Heart right ventricle (tissue), 16 donors: Measurements from ENCODE around the gene LRRC72. TPM values are rescaled to one million over a fixed set of nuclear protein-coding genes. Genes with fewer than 3 reads are reported as not detected.

ENCODE experiments used
- ATAC-seq, 8 donors: fragments of 200-7000 bp; cut with Tn5 transposase; one replicate each; pipeline ENCODE4 v1.9.1; 2020; ENCODE audit warnings: mild to moderate bottlenecking in 8 of 8, moderate library complexity in 8 of 8, moderate number of reproducible peaks in 1 of 8
- DNase-seq, 2 donors: peaks; one replicate each; pipeline ENCODE4 v3.0.0-alpha.2; 2020
- H3K27ac ChIP-seq, 10 donors: fragments of 200-600 bp; sonication (generic) in 2 of 10; one replicate each; pipeline versions ENCODE4 v1.5.0 to v1.8.0; 2020 to 2022; ENCODE audit warnings: mild to moderate bottlenecking in 3 of 10
- H3K27me3 ChIP-seq, 7 donors: fragments of 200-600 bp; one replicate each; pipeline ENCODE4 v1.8.0; 2021 to 2022; ENCODE audit warnings: mild to moderate bottlenecking in 2 of 7
- H3K36me3 ChIP-seq, 9 donors: fragments of 200-600 bp; sonication (generic) in 1 of 9; one replicate each; pipeline versions ENCODE4 v1.5.0 to v1.8.0; 2020 to 2022; ENCODE audit warnings: mild to moderate bottlenecking in 2 of 9
- H3K4me1 ChIP-seq, 9 donors: fragments of 200-600 bp; sonication (generic) in 1 of 9; one replicate each; pipeline versions ENCODE4 v1.5.0 to v1.8.0; 2020 to 2022; ENCODE audit warnings: mild to moderate bottlenecking in 4 of 9
- H3K4me3 ChIP-seq, 10 donors: fragments of 200-600 bp; sonication (generic) in 2 of 10; one replicate each; pipeline versions ENCODE4 v1.5.0 to v1.8.0; 2020 to 2022; ENCODE audit warnings: mild to moderate bottlenecking in 7 of 10, moderate library complexity in 2 of 10
- H3K9me3 ChIP-seq, 11 donors: fragments of 200-600 bp in 10 of 11; sonication (generic) in 2 of 11; one replicate each; pipeline versions ENCODE4 v1.5.0 to v1.8.0; 2013 to 2022; ENCODE audit warnings: mild to moderate bottlenecking in 2 of 11, control low read depth in 1 of 11, moderate library complexity in 1 of 11
- WGBS, 2 donors: extraction: QIAGEN DNeasy Blood & Tissue Kit; methylation state at CpG; one replicate each; pipeline ENCODE4 v1.1.7; 2013; ENCODE audit warnings: inconsistent platforms in 1 of 2; 5-methylcytosine and 5-hydroxymethylcytosine counted together
- intact Hi-C, 10 donors: fragments of 100-400 bp; cut with DNase I; formaldehyde crosslinking; loops; one replicate each; pipeline versions ENCODE4 v1.11.1 to v1.14.2; 2022
- polyA plus RNA-seq, 2 donors: library from polyadenylated mRNA; stranded (reverse); fragments of 200-250 nt; gene quantifications; one replicate each; pipeline ENCODE4 v1.2.3, GENCODE V29; 2013
- total RNA-seq, 10 donors: library from RNA; stranded (reverse); fragmentation: NEBNext Ultra II Directional in 3 of 10; extraction: Animal tissue kit (Norgen Biotek cat#: 25700) in 3 of 10; gene quantifications; one replicate each; pipeline versions ENCODE4 v1.2.1 to v1.2.4, GENCODE V29; 2021 to 2023
- TF ChIP-seq, protein P1 (sequence below), 9 donors: fragments of 200-600 bp; sonication (generic) in 2 of 9; IDR thresholded peaks; one replicate each; pipeline versions ENCODE4 v1.5.0 to v1.8.0; 2021 to 2022; ENCODE audit warnings: antibody characterized with exemption in 9 of 9, mild to moderate bottlenecking in 5 of 9, moderate library complexity in 1 of 9
- donor health status: Arrhythmogenic right ventricular cardiomyopathy.
- donor health status: ischemic (EF 13 %, LVEDD 7.1; RV severe dilation, severe dysfunction).
- donor health status: healthy with polysubstance abuse.
- donor health status: DM: no; HTN: yes; CAD: no.
- donor health status: DM: no; HTN: no; CAD: no.
- donor health status: ischemic (EF 25% LVEDD 6.9; RV normal size, moderate dysfunction).
- donor health status: ischemic (EF 25% LVEDD 5.7; RV mildly dilated, moderate dysfunction).
- donor health status: healthy.
- donor health status: DM: yes; HTN: yes; CAD: no.
- donor health status: Ischemic cardiomyopathy.
- donor health status: ischemic (EF 35%, LVEDD 5.7; RV mildly dilated, moderate dysfunction).
- donor health status: nonischemic (EF 11% LVEDD 7.7; RV severe dilation, severe dysfunction).
- donor health status: DM: yes; HTN: yes; CAD: no.
- donor health status: PGD.
- donor health status: ischemic (EF 29% LVEDD 5.4; RV normal size, mild dysfunction).
- donor health status: nonischemic (EF 23%, LVEDD 6.1; RV moderate dilation, normal function).

Gene LRRC72
- total and polyA plus RNA-seq, 12 donors = not detected

- intact Hi-C loops = no loop called here
- Histone ChIP-seq H3K4me1 (peaks cover 0 to 8% (median 0%) of the 10 kb centered on the region in 9 donors), H3K9me3 (no peaks in the 10 kb centered on the region), H3K27ac (no peak overlapping the region), H3K4me3 (no peak overlapping the region), H3K36me3 (no peaks in the 10 kb centered on the region), H3K27me3 (no peaks in the 10 kb centered on the region)
- TF ChIP-seq, protein P1, sequence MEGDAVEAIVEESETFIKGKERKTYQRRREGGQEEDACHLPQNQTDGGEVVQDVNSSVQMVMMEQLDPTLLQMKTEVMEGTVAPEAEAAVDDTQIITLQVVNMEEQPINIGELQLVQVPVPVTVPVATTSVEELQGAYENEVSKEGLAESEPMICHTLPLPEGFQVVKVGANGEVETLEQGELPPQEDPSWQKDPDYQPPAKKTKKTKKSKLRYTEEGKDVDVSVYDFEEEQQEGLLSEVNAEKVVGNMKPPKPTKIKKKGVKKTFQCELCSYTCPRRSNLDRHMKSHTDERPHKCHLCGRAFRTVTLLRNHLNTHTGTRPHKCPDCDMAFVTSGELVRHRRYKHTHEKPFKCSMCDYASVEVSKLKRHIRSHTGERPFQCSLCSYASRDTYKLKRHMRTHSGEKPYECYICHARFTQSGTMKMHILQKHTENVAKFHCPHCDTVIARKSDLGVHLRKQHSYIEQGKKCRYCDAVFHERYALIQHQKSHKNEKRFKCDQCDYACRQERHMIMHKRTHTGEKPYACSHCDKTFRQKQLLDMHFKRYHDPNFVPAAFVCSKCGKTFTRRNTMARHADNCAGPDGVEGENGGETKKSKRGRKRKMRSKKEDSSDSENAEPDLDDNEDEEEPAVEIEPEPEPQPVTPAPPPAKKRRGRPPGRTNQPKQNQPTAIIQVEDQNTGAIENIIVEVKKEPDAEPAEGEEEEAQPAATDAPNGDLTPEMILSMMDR (IDR thresholded peaks at IDR 0.05) = no peak
- ATAC-seq (no peak), DNase-seq (no peak)
Measured at GRCh38 chr7:16509829-16510228, 16.8 kb upstream of the LRRC72 start.

- Histone ChIP-seq H3K36me3 (no peaks in the 10 kb centered on the region), H3K27me3 (no peaks in the 10 kb centered on the region), H3K9me3 (peaks cover 0 to 5% (median 0%) of the 10 kb centered on the region in 11 donors), H3K27ac (no peak overlapping the region), H3K4me1 (peaks cover 0 to 8% (median 0%) of the 10 kb centered on the region in 9 donors), H3K4me3 (no peak overlapping the region)
- DNase-seq (no peak), ATAC-seq (no peak)
- 88 to 93% methylated on average over 5 of the region's 5 CpGs for WGBS, 2 donors
- TF ChIP-seq, protein P1 (IDR thresholded peaks at IDR 0.05) = no peak
- intact Hi-C loops = no loop called here
Measured at GRCh38 chr7:16511314-16511713, 15.3 kb upstream of the LRRC72 start.

DNA sequence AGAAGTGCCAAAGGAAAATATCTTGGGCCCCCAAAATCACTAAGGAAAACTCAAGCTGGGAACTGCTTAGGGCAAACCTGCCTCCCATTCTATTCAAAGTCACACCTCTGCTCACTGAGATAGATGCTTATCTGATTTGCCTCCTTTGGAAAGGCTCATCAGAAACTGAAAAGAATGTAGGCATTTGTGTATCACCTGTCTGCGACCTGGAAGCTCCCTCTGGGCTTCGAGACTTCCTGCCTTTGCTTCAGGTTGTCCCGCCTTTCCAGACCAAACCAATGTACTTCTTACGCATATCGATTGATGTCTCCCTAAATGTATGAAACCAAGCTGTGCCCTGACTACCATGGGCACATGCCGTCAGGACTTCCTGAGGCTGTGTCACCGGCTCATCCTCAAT lies 14.5 kb upstream of the LRRC72 start:
- no peak for ATAC-seq
- Histone ChIP-seq H3K4me1 (peaks cover 0 to 8% (median 0%) of the 10 kb centered on the region in 9 donors), H3K36me3 (no peaks in the 10 kb centered on the region), H3K9me3 (peaks cover 0 to 5% (median 0%) of the 10 kb centered on the region in 11 donors), H3K4me3 (no peak overlapping the region), H3K27me3 (no peaks in the 10 kb centered on the region), H3K27ac (no peak overlapping the region)
- no peak for DNase-seq
- intact Hi-C loops = no loop called here
- 92 to 95% methylated on average over 7 of the region's 7 CpGs for WGBS, 2 donors
- TF ChIP-seq, protein P1 (IDR thresholded peaks at IDR 0.05) = no peak

DNA sequence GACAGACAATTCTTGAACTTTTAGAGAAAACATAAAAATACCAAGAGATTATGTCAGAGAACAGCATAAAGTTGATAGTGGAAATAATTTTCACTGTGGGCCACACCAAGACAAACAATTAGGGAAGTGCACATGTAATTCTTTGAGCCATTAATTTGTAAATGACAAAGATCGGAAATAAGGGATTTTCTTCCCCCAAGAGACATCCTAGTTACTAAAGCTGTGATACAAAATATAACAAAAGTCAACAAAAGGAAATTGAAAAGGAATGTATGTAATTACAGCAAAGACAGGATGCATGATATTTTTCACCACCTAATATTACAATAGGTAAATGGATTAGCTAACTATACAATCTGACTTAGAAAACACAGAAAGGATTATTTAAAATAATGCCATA lies 12.4 kb upstream of the LRRC72 start:
- H3K27me3 ChIP-seq = no peaks in the 10 kb centered on the region
- WGBS, 2 donors = 60 to 74% methylated on average over 1 of the region's 1 CpG
- DNase-seq (no peak), ATAC-seq (no peak)
- H3K4me1 ChIP-seq = peaks cover 0 to 8% (median 0%) of the 10 kb centered on the region in 9 donors
- TF ChIP-seq, protein P1 (IDR thresholded peaks at IDR 0.05) = no peak
- H3K36me3 ChIP-seq = no peaks in the 10 kb centered on the region
- peaks cover 0 to 5% (median 0%) of the 10 kb centered on the region in 11 donors for H3K9me3 ChIP-seq
- intact Hi-C loops = no loop called here
- H3K4me3 ChIP-seq = no peak overlapping the region
- no peak overlapping the region for H3K27ac ChIP-seq
